ENCODE data around the gene CDC42BPA. TPM values are rescaled to one million over a fixed set of nuclear protein-coding genes. Genes with fewer than 3 reads are reported as not detected.

Gene CDC42BPA
- total RNA-seq (2021): 30.1 and 30.8 TPM in 2 replicates
- long read RNA-seq, partial matches to known transcripts: 13 of 20 reads
- long read RNA-seq, other reads (novel, unspliced or antisense): 6 of 20 reads

- H3K9me3 Mint-ChIP-seq: 0 out of 5 replicates have a peak, but pooled peaks cover 0 to 2% of the 10 kb centered on the region in 2 experiments
- peaks cover 29 to 44% of the 10 kb centered on the region in 2 experiments for H3K4me1 Mint-ChIP-seq
- DNase-seq: peak; percentile 81
Observed at GRCh38 chr1:227318016-227318852, at the start of gene CDC42BPA. TSS of gene CDC42BPA (minus strand) at chr1:227318492. CDS start at chr1:227317182, 1,310 bp downstream.

More at GRCh38 chr1:227318016-227318852, at the start of gene CDC42BPA:
- peak within 1 kb of the TSS; percentile 85 for H2BK5ac ChIP-seq (ENCODE audit: insufficient read length, low read length)
- Mint-ChIP-seq H3K4me3 (peak within 1 kb of the TSS; percentile 87 to 94), H3K27ac (peak within 1 kb of the TSS; percentile 96 to 97 (median 97)), H3K27me3 (ENCODE audit: low read depth) (peaks cover 3% of the 10 kb centered on the region), H3K36me3 (ENCODE audit: insufficient read depth in 1 of 3, low read depth in 3 of 3) (peaks cover 0 to 2% (median 0%) of the 10 kb centered on the region in 3 experiments; a peak in 1 of 7 replicates)
- H3K23ac ChIP-seq (ENCODE audit: insufficient read length, low read depth, low read length): no peak within 1 kb of the TSS
- H3K4me1 ChIP-seq (ENCODE audit: insufficient read depth, low read length): peaks cover 3% of the 10 kb centered on the region; the same call in 1 of the 2 replicates
- no peaks in the 10 kb centered on the region for H3K9me3 ChIP-seq (ENCODE audit: control insufficient read depth, low read depth, low read length)
- no peak within 1 kb of the TSS; the same call in 1 of the 2 replicates for H2BK15ac ChIP-seq (ENCODE audit: low read depth, low read length)
- peak within 1 kb of the TSS; percentile 95 for H3K14ac ChIP-seq (ENCODE audit: insufficient read depth, low read length)
- no peak within 1 kb of the TSS for H2BK12ac ChIP-seq (ENCODE audit: insufficient read length, low read depth, low read length)
- H3K18ac ChIP-seq (ENCODE audit: insufficient read length, low read depth, low read length): peak within 1 kb of the TSS; percentile 97
- H2BK120ac ChIP-seq (ENCODE audit: low read depth, low read length, poor library complexity, severe bottlenecking): no peak within 1 kb of the TSS
- H3K79me2 ChIP-seq (ENCODE audit: insufficient read depth, low read length): peaks cover 15% of the 10 kb centered on the region; the same call in 1 of the 2 replicates
- no peak within 1 kb of the TSS; the same call in 1 of the 2 replicates for H3K4ac ChIP-seq (ENCODE audit: low read depth, low read length)
- H3K27me3 ChIP-seq (ENCODE audit: insufficient read depth, low read length): no peaks in the 10 kb centered on the region
- H3K9ac ChIP-seq (ENCODE audit: extremely low read depth, insufficient read length, low read length): peak within 1 kb of the TSS; percentile 84
- H3K23me2 ChIP-seq (ENCODE audit: insufficient read length, low read depth, low read length, poor library complexity, severe bottlenecking): peaks cover 12% of the 10 kb centered on the region
- H2AFZ ChIP-seq (ENCODE audit: low read length): peak within 1 kb of the TSS; percentile 36
- H4K91ac ChIP-seq (ENCODE audit: insufficient read length, low read depth, low read length): no peak within 1 kb of the TSS
- no peak within 1 kb of the TSS for H4K5ac ChIP-seq (ENCODE audit: insufficient read length, low read depth, low read length)
- no peak within 1 kb of the TSS for H2BK20ac ChIP-seq (ENCODE audit: low read depth, low read length, poor library complexity, severe bottlenecking)
- no peak within 1 kb of the TSS for H4K8ac ChIP-seq (replicated peaks; ENCODE audit: insufficient read length, low read depth, low read length)
- H3K27ac ChIP-seq (ENCODE audit: insufficient read length, low read depth, low read length): peak within 1 kb of the TSS; percentile 65
- H3K79me1 ChIP-seq (ENCODE audit: insufficient read depth, low read depth, low read length, poor library complexity, severe bottlenecking): no peaks in the 10 kb centered on the region
- no peak within 1 kb of the TSS for H3K56ac ChIP-seq (ENCODE audit: insufficient read length, low read depth, low read length)
- no peak within 1 kb of the TSS for H2AK5ac ChIP-seq (ENCODE audit: insufficient read length, low read length)
- no CpG with 5 or more reads among the region's 98 CpGs for WGBS (ENCODE audit: extremely low coverage, insufficient read length, low lambda C conversion rate)
- H4K20me1 ChIP-seq (ENCODE audit: control insufficient read depth, insufficient read depth, insufficient read length): no peaks in the 10 kb centered on the region
- peak within 1 kb of the TSS; percentile 85 for H3K4me2 ChIP-seq (ENCODE audit: insufficient read depth, insufficient read length, low read length)
- no peak within 1 kb of the TSS for H3T11ph ChIP-seq (ENCODE audit: low read length)
- TF ChIP-seq CTCF (conservative IDR thresholded peaks at IDR 0.05): no peak

Data from H9 (cell line).